ENCODE data around the gene EREG.

Gene EREG

GRCh38 chr4:74414149-74414809 lies 49.3 kb downstream of the EREG start:
- Histone ChIP-seq H3K4me1 (ENCODE audit: control insufficient read depth, low read length) (no peaks in the 10 kb centered on the region), H3K9me3 (ENCODE audit: control insufficient read depth, insufficient read depth, low read length) (no peaks in the 10 kb centered on the region), H3K27ac (ENCODE audit: low read depth, low read length) (no peak overlapping the region), H3K36me3 (ENCODE audit: control insufficient read depth, low read length) (no peaks in the 10 kb centered on the region), H3K79me2 (ENCODE audit: control insufficient read depth, low read length) (no peaks in the 10 kb centered on the region), H4K20me1 (ENCODE audit: control insufficient read depth, insufficient read depth, low read depth, low read length) (no peaks in the 10 kb centered on the region), H3K4me2 (ENCODE audit: low read length) (no peak overlapping the region), H3K9me2 (replicated peaks; ENCODE audit: control insufficient read depth, low read length) (no peaks in the 10 kb centered on the region), H3K27me3 (ENCODE audit: control insufficient read depth, low read length) (no peaks in the 10 kb centered on the region), H3F3A (ENCODE audit: control insufficient read depth, insufficient read depth) (no peaks in the 10 kb centered on the region), H3K4me3 (ENCODE audit: low read length) (no peak overlapping the region)
- no peak for TF ChIP-seq EZH2phosphoT487 (IDR thresholded peaks at IDR 0.05; ENCODE audit: borderline replicate concordance, low read length)
- TF ChIP-seq, protein P1, sequence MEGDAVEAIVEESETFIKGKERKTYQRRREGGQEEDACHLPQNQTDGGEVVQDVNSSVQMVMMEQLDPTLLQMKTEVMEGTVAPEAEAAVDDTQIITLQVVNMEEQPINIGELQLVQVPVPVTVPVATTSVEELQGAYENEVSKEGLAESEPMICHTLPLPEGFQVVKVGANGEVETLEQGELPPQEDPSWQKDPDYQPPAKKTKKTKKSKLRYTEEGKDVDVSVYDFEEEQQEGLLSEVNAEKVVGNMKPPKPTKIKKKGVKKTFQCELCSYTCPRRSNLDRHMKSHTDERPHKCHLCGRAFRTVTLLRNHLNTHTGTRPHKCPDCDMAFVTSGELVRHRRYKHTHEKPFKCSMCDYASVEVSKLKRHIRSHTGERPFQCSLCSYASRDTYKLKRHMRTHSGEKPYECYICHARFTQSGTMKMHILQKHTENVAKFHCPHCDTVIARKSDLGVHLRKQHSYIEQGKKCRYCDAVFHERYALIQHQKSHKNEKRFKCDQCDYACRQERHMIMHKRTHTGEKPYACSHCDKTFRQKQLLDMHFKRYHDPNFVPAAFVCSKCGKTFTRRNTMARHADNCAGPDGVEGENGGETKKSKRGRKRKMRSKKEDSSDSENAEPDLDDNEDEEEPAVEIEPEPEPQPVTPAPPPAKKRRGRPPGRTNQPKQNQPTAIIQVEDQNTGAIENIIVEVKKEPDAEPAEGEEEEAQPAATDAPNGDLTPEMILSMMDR (IDR thresholded peaks at IDR 0.05; ENCODE audit: low read depth, low read length, poor library complexity, severe bottlenecking), result no peak

DNA sequence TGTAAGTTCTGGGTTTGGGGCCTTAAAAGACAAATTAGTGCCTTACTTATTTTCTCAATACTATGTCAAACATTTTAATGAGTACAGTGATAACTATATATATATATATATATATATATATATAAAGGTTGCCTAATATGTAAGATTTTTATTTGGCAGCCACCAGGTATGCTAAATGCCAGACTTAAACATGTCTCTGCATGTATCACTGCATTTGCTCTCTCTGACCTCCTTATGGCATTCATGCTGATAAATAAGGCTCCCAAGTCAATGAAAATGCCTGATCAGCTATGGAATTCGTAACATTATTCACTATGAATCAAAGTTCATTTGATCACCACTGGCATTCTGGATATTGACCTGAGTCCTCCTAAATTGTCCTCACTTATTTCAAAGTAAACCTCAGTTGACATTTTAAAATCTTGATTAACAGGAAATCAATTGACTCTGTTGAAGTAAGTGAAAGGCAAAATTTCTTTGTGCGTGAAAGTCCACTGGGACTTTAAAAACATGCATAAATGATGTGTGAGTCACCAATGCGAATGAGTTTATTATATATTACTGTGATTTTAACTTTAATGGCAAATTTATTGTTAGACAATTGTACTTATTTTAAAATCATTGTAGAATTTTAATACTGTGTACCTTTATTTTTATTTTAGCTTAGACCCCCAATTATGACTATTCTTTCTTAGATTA lies 50.8 kb downstream of the EREG start:
- Histone ChIP-seq H3K36me3 (ENCODE audit: control insufficient read depth, low read length) (no peaks in the 10 kb centered on the region), H3K79me2 (ENCODE audit: control insufficient read depth, low read length) (no peaks in the 10 kb centered on the region), H3K9me3 (ENCODE audit: control insufficient read depth, insufficient read depth, low read length) (no peaks in the 10 kb centered on the region), H3K4me1 (ENCODE audit: control insufficient read depth, low read length) (no peaks in the 10 kb centered on the region), H4K20me1 (ENCODE audit: control insufficient read depth, insufficient read depth, low read depth, low read length) (no peaks in the 10 kb centered on the region), H3K27ac (ENCODE audit: low read depth, low read length) (no peak overlapping the region), H3K27me3 (ENCODE audit: control insufficient read depth, low read length) (no peaks in the 10 kb centered on the region), H3K4me3 (ENCODE audit: low read length) (no peak overlapping the region), H3K4me2 (ENCODE audit: low read length) (no peak overlapping the region), H3K9me2 (replicated peaks; ENCODE audit: control insufficient read depth, low read length) (no peaks in the 10 kb centered on the region), H3F3A (ENCODE audit: control insufficient read depth, insufficient read depth) (no peaks in the 10 kb centered on the region)
- TF ChIP-seq EZH2phosphoT487 (IDR thresholded peaks at IDR 0.05; ENCODE audit: borderline replicate concordance, low read length), result no peak

GRCh38 chr4:74418063-74418670 lies 53.2 kb downstream of the EREG start:
- no peaks in the 10 kb centered on the region for H4K20me1 ChIP-seq (ENCODE audit: control insufficient read depth, insufficient read depth, low read depth, low read length)
- H3K9me3 ChIP-seq (ENCODE audit: control insufficient read depth, insufficient read depth, low read length), result no peaks in the 10 kb centered on the region
- no peak overlapping the region for H3K27ac ChIP-seq (ENCODE audit: low read depth, low read length)
- H3K4me1 ChIP-seq (ENCODE audit: control insufficient read depth, low read length), result no peaks in the 10 kb centered on the region
- TF ChIP-seq, protein P1 (IDR thresholded peaks at IDR 0.05; ENCODE audit: low read depth, low read length, poor library complexity, severe bottlenecking), result no peak
- no peak for TF ChIP-seq EZH2phosphoT487 (IDR thresholded peaks at IDR 0.05; ENCODE audit: borderline replicate concordance, low read length)
- no peaks in the 10 kb centered on the region for H3K79me2 ChIP-seq (ENCODE audit: control insufficient read depth, low read length)
- no peaks in the 10 kb centered on the region for H3K27me3 ChIP-seq (ENCODE audit: control insufficient read depth, low read length)
- no peaks in the 10 kb centered on the region for H3K9me2 ChIP-seq (replicated peaks; ENCODE audit: control insufficient read depth, low read length)
- H3K4me3 ChIP-seq (ENCODE audit: low read length), result no peak overlapping the region
- H3K36me3 ChIP-seq (ENCODE audit: control insufficient read depth, low read length), result no peaks in the 10 kb centered on the region
- no peak overlapping the region for H3K4me2 ChIP-seq (ENCODE audit: low read length)
- no peaks in the 10 kb centered on the region for H3F3A ChIP-seq (ENCODE audit: control insufficient read depth, insufficient read depth)

DNA sequence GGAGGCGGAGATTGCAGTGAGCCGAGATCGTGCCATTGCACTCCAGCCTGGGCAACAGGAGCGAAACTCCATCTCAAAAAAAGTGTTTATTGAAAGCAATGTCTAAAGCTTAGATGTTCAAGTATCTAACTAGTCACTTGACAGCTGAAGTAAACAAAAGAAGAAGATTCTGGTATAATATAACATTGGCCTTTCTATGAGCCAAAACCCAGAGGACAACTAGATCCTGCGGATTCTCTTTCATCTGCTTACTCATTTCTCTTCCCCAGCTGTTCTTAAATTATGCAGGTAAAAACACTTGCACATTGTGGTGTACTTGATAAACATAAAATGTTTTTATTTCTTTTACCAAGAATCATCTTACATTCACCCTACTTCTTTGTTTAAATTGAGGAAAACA lies 55.9 kb downstream of the EREG start:
- no peaks in the 10 kb centered on the region for H3K9me2 ChIP-seq (replicated peaks; ENCODE audit: control insufficient read depth, low read length)
- TF ChIP-seq, protein P1 (IDR thresholded peaks at IDR 0.05; ENCODE audit: low read depth, low read length, poor library complexity, severe bottlenecking), result no peak
- TF ChIP-seq EZH2phosphoT487 (IDR thresholded peaks at IDR 0.05; ENCODE audit: borderline replicate concordance, low read length), result no peak
- no peak overlapping the region for H3K27ac ChIP-seq (ENCODE audit: low read depth, low read length)
- H3K79me2 ChIP-seq (ENCODE audit: control insufficient read depth, low read length), result no peaks in the 10 kb centered on the region
- no peaks in the 10 kb centered on the region for H3K4me1 ChIP-seq (ENCODE audit: control insufficient read depth, low read length)
- H3K36me3 ChIP-seq (ENCODE audit: control insufficient read depth, low read length), result no peaks in the 10 kb centered on the region
- H4K20me1 ChIP-seq (ENCODE audit: control insufficient read depth, insufficient read depth, low read depth, low read length), result no peaks in the 10 kb centered on the region
- H3K9me3 ChIP-seq (ENCODE audit: control insufficient read depth, insufficient read depth, low read length), result no peaks in the 10 kb centered on the region
- H3K4me3 ChIP-seq (ENCODE audit: low read length), result no peak overlapping the region
- no peaks in the 10 kb centered on the region for H3F3A ChIP-seq (ENCODE audit: control insufficient read depth, insufficient read depth)
- no peaks in the 10 kb centered on the region for H3K27me3 ChIP-seq (ENCODE audit: control insufficient read depth, low read length)
- H3K4me2 ChIP-seq (ENCODE audit: low read length), result no peak overlapping the region
